Measurements from ENCODE around the gene IFI27L2.
A peak's percentile ranks its signal among the peaks of the same experiment; 100 is the strongest.

The IFI27L2 gene

DNA sequence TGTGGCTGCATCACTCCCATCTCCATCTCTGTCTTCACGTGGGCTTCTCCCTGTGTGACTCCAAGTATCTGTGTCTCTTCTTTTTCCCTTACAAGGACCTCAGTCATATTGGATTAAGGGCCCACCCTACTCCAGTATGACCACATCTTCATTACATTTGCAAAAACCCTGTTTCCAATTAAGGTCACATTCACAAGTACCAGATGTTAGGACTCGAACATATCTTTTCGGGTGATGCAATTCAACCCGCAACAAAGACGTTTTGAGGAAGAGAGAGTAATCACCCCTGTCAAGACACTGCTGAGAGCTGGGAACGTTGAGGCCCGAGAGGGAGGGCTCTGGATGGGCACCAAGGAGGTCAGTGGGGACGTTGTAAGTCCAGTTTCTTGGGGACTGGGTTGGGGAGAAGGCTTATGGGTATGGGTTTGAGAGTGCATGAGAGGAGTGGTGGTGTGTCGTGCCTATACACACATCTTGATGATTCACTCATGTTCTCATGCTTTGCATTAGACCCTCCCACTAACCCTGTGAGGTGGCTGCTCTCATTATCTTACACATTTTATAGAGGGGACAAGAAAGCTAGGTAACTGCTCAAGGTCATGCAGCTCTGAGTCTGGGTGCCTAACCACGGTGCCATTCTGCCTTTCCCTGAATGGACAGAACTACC, 30.9 kb downstream of the IFI27L2 start:
- no peak for DNase-seq

GRCh38 chr14:94097091-94097490, 32.3 kb downstream of the IFI27L2 start:
- DNase-seq, result no peak

DNA sequence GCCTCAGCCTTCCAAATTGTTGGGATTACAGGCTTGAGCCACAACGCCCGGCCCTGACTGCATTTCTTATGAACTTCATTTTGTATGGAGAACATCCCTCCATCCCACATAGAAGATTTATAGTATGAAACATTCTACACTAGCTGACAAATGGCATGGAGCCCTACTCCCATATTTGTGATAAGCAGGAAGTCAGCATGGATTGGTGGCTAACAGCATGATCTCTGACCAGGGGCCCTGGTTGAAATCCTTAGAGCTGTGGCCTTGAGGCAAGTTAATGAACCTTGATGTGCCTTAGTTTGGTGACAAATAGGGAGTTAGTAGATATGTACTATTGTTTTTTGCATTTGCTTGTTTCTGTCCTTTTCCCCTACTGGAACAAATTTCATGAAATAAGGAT, 36.0 kb downstream of the IFI27L2 start:
- DNase-seq, result no peak

DNA sequence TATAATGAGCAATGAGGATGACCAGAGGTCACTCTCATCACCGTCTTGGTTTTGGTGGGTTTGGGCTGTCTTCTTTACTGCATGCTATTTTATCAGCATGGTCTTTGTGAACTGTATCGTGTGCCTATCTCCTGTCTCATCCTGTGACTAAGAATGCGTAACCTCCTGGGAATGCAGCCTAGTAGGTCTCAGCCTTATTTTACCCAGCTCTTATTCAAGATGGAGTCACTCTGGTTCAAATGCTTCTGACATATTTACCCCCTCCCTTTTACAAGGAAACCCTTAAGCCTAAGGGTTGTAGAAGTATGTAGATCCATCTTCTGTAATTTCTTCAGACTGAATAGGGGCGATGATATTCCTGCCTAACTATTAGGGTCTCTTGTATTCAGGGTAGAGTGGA, 39.9 kb downstream of the IFI27L2 start:
- no peak for DNase-seq

DNA sequence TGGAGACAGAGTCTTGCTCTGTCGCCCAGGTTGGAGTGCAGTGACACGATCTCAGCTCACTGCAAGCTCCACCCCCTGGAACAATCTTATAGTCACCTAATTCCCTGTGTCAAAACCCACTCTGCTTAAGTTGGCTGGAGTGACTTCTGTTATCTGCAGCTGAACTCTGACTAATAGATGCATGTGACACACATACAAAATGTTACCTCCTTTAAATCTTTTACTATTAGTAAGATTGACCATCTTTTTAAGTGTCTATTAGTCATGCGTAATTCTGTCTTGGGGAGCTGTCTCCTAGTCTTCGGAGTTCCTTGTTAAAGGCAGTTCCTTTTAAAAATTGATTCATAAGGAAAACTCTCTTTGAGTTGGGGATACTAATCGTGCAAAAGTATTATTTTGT, 40.9 kb downstream of the IFI27L2 start:
- DNase-seq, result no peak

DNA sequence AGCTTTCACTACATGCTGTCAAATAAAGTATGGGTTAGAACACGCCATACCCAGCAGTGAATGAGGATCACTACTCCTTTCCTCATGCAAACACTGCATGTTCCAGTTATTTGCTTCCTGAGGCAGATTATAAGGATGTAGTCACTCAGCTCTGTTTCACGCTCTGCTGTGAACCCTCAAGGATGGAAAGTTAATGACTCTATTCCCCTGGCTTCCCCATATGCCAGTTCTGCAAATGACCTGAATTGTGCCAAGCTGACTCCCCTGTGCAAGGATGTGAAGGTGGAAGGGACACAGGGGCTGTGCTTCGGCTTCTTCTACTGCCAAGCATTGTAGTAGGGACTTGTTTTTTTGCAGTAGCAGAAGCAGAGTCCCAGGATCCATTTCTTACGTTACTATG, 41.5 kb downstream of the IFI27L2 start:
- no peak for DNase-seq

GRCh38 chr14:94081386-94081820, 48.0 kb downstream of the IFI27L2 start:
- DNase-seq, result no peak

DNA sequence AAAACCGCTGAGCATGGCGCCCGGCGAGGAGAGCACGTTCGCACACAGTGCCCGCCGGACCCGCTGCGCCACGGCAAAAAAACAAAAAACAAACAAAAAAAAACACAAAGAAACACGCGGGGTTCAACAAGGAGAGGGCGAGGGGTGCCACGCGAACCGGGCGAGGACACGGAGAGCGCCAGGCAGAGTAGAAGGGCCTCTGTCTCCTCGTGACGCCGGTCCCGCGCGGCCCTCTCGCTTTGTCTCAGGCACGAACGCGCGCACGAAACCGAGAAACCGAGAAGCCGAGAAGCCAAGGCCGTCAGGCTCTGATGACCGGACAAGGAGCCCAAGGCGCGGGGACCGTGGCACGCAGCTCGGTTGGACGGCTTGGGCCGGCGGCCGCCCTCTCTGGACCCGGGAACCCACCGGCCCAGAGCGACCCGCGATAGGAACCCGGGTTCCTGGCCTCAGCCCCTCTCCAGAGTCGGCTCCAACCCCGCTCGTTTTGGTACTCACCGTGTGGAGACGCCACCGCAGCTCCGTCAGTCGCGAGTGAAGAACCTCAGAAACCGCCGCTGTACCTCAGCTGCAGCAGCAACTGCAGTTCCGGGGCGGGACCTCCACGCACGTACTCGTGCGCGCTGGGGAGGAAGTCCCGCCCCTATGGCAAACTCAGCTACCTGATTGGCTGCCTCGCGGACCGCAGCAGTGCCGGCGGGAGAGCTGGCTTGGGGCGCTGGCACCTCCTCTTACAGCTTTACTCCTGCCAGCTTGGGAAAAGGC, 48.6 kb downstream of the IFI27L2 start, which contains the start of the genes DDX24 and IFI27L1:
Gene DDX24, minus strand, starts transcription at position 582 of the 765 bp plus-strand sequence. CDS start 1,460 bp downstream, outside the sequence.
Gene IFI27L1, plus strand, starts transcription at position 690 of the 765 bp plus-strand sequence. CDS start 15,628 bp downstream, outside the sequence.
- peak; percentile 96 for DNase-seq

- DNase-seq, result no peak
Observed at GRCh38 chr14:94079891-94080620, 49.3 kb downstream of the IFI27L2 start.

GRCh38 chr14:94077823-94078222, 51.6 kb downstream of the IFI27L2 start:
- no peak for DNase-seq
